ENCODE measurements around the gene SMC4.

DNA sequence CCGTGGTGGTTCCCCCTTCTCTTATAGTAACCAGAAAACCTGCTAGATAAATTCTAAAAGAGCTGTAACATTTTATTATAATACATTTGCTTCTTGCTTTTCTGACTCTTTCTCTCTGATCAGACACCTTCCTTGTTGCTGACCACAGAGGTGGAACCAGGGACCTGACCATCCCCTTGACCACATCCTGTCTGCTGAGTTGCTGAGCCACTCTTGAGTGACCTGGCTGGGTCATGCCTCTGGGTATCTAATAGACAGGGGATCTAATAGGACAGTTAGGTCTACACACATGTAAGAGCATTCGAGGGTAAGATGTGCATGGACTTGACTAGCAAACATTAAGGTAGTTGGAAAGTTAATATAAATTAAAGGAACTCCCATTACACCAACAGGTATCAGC is 72.9 kb downstream of the SMC4 start:
- TF ChIP-seq CTCF (IDR thresholded peaks at IDR 0.05): no peak
- no peak for TF ChIP-seq TCF7 (CRISPR knock-in tag; IDR thresholded peaks at IDR 0.05; ENCODE audit: low read depth)
- no peak for TF ChIP-seq ATF3 (CRISPR knock-in tag; conservative IDR thresholded peaks at IDR 0.05)
- no peak for TF ChIP-seq ATF2 (CRISPR knock-in tag; IDR thresholded peaks at IDR 0.05; ENCODE audit: borderline replicate concordance, low read depth)
- no peak for TF ChIP-seq ETV6 (CRISPR knock-in tag; IDR thresholded peaks at IDR 0.05)
- TF ChIP-seq, protein P1, sequence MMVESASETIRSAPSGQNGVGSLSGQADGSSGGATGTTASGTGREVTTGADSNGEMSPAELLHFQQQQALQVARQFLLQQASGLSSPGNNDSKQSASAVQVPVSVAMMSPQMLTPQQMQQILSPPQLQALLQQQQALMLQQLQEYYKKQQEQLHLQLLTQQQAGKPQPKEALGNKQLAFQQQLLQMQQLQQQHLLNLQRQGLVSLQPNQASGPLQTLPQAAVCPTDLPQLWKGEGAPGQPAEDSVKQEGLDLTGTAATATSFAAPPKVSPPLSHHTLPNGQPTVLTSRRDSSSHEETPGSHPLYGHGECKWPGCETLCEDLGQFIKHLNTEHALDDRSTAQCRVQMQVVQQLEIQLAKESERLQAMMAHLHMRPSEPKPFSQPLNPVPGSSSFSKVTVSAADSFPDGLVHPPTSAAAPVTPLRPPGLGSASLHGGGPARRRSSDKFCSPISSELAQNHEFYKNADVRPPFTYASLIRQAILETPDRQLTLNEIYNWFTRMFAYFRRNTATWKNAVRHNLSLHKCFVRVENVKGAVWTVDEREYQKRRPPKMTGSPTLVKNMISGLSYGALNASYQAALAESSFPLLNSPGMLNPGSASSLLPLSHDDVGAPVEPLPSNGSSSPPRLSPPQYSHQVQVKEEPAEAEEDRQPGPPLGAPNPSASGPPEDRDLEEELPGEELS (CRISPR knock-in tag; IDR thresholded peaks at IDR 0.05): no peak
